ENCODE measurements around the gene PLK1.
"Not testable (repeated sequence)": the region's sequence is repeated elsewhere in the genome, so short reads cannot be mapped to it uniquely, and the experiment has no call there.

The PLK1 gene

GRCh38 chr16:23710008-23710407 lies 31.3 kb downstream of the PLK1 start:
- DNase-seq (ENCODE audit: low read depth) = no peak

GRCh38 chr16:23710504-23710903 lies 31.8 kb downstream of the PLK1 start:
- no peak for DNase-seq (ENCODE audit: low read depth)

GRCh38 chr16:23711785-23712184 lies 33.1 kb downstream of the PLK1 start:
- no peak for DNase-seq (ENCODE audit: low read depth)

GRCh38 chr16:23712976-23713375 lies 34.3 kb downstream of the PLK1 start, which contains the start of gene ERN2:
Gene ERN2, minus strand, starts transcription at chr16:23713222. Its CDS starts 35 bp downstream, at chr16:23713187.
- no peak for DNase-seq (ENCODE audit: low read depth)

GRCh38 chr16:23716484-23716883 lies 37.8 kb downstream of the PLK1 start:
- DNase-seq (ENCODE audit: low read depth) = no peak

GRCh38 chr16:23722613-23723240 lies 44.0 kb downstream of the PLK1 start:
- DNase-seq (ENCODE audit: low read depth) = not testable (repeated sequence)

GRCh38 chr16:23724096-23724784 lies 45.6 kb downstream of the PLK1 start:
- DNase-seq (ENCODE audit: low read depth) = no peak

- no peak for DNase-seq (ENCODE audit: low read depth)
Measured at GRCh38 chr16:23724785-23725131, 46.1 kb downstream of the PLK1 start.

- DNase-seq (ENCODE audit: low read depth) = no peak
Measured at GRCh38 chr16:23726710-23727109, 48.0 kb downstream of the PLK1 start.

GRCh38 chr16:23728112-23728477 lies 49.4 kb downstream of the PLK1 start:
- DNase-seq (ENCODE audit: low read depth) = no peak

GRCh38 chr16:23729503-23730424 lies 51.1 kb downstream of the PLK1 start:
- no peak for DNase-seq (ENCODE audit: low read depth)

- no peak for DNase-seq (ENCODE audit: low read depth)
Measured at GRCh38 chr16:23734176-23734893, 55.6 kb downstream of the PLK1 start.

GRCh38 chr16:23737423-23738028 lies 58.8 kb downstream of the PLK1 start:
- DNase-seq (ENCODE audit: low read depth) = not testable (repeated sequence)

- DNase-seq (ENCODE audit: low read depth) = no peak
Measured at GRCh38 chr16:23739516-23739915, 60.8 kb downstream of the PLK1 start.

Data from T follicular helper cell (primary cell).